ENCODE measurements around the gene SEMA6C.
A peak's percentile ranks its signal among the peaks of the same experiment; 100 is the strongest.
"Not testable (repeated sequence)": the region's sequence is repeated elsewhere in the genome, so short reads cannot be mapped to it uniquely, and the experiment has no call there.

The SEMA6C gene

GRCh38 chr1:151146412-151147131 lies at the start of gene SEMA6C:
SEMA6C (minus strand) TSS chr1:151146631; CDS start chr1:151142621, 4,010 bp downstream.
- DNase-seq = peak; percentile 89

DNA sequence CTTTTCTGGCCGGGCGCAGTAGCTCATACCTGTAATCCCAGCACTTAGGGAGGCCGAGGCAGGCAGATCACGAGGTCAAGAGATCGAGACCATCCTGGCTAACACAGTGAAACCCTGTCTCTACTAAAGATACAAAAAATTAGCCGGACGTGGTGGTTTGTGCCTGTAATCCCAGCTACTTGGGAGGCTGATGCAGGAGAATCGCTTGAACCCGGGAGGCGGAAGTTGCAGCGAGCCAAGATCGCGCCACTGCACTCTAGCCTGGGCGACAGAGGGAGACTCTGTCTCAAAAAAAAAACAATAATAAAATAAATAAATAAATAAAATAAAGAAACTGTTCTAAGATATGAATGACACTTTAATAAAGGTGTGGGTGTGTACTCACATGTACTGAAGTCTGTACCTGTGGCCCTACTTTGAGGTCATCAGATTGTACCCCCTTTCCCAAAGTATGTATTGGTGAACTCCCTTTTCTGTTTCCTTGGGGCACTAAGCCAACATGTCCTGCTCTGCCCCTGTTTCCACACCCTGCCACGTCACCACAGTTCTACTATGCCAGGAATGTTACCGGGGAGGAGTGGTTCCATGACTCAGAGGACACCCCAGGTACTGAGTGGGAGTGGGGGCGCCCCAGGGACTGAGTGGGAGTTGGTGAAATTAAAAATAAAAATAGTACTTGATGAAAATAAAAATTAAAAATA lies 48.6 kb upstream of the SEMA6C start:
- DNase-seq = peak; percentile 13

- no peak for DNase-seq
Observed at GRCh38 chr1:151193856-151194255, 47.4 kb upstream of the SEMA6C start.

DNA sequence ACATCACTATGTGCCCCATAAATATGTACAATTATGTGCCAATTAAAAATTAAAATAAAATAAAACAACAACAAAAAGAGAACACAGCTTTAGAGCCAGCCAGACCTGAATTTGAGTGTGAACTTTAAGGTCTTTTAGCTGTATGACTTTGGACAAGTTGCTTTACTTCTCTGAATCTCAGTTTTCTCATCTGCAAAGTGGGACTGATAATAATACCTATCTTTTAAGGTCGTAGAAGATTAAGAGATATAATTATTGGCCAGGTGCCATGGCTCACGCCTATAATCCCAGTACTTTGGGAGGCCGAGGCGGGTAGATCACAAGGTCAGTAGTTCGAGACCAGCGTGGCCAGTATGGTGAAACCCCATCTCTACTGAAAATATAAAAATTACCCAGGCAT lies 46.9 kb upstream of the SEMA6C start:
- no peak for DNase-seq

DNA sequence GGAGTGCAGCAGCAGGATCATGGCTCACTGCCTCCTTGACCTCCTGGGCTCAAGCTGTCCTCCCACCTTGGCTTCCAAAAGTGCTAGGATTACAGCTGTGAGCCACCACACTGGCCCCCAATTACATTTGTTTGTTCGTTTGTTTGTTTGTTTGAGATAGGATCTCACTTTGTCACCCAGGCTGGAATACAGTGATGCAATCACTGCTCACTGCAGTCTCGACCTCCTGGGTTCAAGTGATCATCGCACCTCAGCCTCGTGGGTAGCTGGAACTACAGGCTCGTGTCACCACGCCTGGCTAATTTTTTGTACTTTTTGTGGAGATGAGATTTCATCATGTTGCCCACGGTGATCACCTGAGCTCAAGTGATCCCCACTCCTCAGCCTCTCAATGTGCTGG lies 45.6 kb upstream of the SEMA6C start:
- DNase-seq = no peak

GRCh38 chr1:151189637-151190445 lies 43.4 kb upstream of the SEMA6C start, which contains the start of gene VPS72:
VPS72 (minus strand) TSS chr1:151190197; CDS start chr1:151190121, 76 bp downstream.
- DNase-seq = peak; percentile 88

GRCh38 chr1:151188667-151189066 lies 42.2 kb upstream of the SEMA6C start:
- DNase-seq = not testable (repeated sequence)

- no peak for DNase-seq
Observed at GRCh38 chr1:151187205-151187604, 40.8 kb upstream of the SEMA6C start.

GRCh38 chr1:151184211-151184610 lies 37.8 kb upstream of the SEMA6C start:
- no peak for DNase-seq

- no peak for DNase-seq
Observed at GRCh38 chr1:151176514-151177045, 30.1 kb upstream of the SEMA6C start.

DNA sequence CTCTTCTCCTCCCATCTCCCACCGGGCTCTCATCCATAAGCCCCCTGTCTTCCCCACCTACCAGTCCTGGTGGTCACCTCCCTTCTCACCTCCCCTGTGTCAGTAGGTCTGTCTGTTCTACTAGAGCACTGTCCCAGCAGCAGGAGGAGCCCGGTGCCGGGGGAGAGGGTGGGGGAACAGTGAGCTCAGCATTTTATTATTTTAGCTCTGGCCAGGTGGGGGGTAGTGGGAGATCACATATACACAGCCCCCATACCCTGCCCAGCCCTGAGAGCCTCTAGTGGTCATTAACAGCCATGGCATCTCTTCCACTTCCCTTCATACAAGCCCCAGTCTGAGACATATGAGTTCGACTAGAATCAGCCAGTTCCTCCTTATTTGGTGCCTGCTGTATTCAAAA lies 29.4 kb upstream of the SEMA6C start, which contains the start of gene TMOD4:
TSS of gene TMOD4 (minus strand) at position 119 of the 400 bp plus-strand sequence. CDS start 1,106 bp downstream, outside the sequence.
- DNase-seq = no peak

- DNase-seq = no peak
Observed at GRCh38 chr1:151175041-151175741, 28.8 kb upstream of the SEMA6C start.

GRCh38 chr1:151171190-151171589 lies 24.8 kb upstream of the SEMA6C start:
- DNase-seq = no peak

GRCh38 chr1:151167116-151167515 lies 20.7 kb upstream of the SEMA6C start:
- DNase-seq = no peak

- DNase-seq = no peak
Observed at GRCh38 chr1:151166505-151166956, 20.1 kb upstream of the SEMA6C start.

- DNase-seq = peak; percentile 97
Observed at GRCh38 chr1:151165738-151166504, 19.5 kb upstream of the SEMA6C start, which contains the start of the genes LYSMD1 and SCNM1. LYSMD1 (minus strand) TSS chr1:151165902; CDS start chr1:151165258, 644 bp downstream. SCNM1 (plus strand) TSS chr1:151166144; CDS start chr1:151166153, 9 bp downstream.

DNA sequence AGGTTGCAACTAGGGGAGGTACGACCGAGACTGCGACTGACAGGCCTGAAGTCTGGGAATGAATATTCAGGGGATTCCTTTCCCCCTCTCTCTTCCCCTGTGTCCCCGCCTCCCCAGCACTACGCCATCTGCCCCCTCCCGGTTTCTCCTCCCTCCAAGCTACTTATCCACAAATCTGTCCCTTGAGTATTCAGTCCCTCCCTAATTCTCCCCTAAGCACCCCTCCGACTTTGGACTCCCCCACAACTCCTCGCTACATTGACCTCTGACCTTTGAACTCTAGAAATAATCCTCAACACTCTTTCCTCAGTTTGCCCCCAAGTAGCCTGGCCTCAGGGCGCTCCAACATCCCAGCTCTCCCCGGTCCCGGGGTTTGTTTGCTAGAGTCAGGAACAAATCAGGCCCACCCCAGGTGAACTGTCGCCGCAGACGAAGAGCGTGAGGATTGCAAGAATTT lies 18.9 kb upstream of the SEMA6C start:
- DNase-seq = no peak

DNA sequence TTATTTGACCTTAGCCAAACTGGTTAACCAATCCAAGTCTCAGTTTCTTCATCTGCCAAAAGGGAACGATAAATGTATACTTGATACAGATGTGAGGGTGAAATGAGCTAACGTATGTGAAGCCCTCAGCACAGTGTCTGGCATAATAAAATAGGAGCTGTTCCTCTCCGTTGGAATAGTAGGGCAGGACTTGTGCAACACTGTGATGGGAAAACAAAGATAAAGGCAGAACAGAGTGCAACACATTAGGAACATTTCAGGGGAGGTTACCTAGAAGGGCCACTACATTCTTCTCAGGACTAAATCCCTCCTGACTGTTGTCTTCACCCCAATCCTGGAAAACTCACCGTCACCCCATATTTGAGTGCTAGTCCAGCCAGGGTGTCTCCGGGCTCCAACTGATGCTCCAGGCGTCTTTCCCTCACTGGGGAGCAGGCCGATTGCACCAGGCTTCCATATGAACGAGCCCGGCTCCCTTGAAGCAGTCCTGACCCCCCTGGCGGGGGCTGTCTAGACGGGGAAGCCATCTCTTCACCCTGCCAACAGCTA lies 18.4 kb upstream of the SEMA6C start:
- no peak for DNase-seq

- DNase-seq = no peak
Observed at GRCh38 chr1:151159373-151159772, 12.9 kb upstream of the SEMA6C start.

DNA sequence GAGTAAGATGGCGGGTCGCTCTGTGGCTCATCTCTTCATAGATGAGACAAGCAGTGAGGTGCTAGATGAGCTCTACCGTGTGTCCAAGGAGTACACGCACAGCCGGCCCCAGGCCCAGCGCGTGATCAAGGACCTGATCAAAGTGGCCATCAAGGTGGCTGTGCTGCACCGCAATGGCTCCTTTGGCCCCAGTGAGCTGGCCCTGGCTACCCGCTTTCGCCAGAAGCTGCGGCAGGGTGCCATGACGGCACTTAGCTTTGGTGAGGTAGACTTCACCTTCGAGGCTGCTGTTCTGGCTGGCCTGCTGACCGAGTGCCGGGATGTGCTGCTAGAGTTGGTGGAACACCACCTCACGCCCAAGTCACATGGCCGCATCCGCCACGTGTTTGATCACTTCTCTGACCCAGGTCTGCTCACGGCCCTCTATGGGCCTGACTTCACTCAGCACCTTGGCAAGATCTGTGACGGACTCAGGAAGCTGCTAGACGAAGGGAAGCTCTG lies 12.4 kb upstream of the SEMA6C start:
- no peak for DNase-seq

GRCh38 chr1:151158326-151158725 lies 11.9 kb upstream of the SEMA6C start:
- peak; percentile 64 for DNase-seq
